GM19452 (cell line): ENCODE measurements around the gene G3BP2.
"Not testable (repeated sequence)": the region's sequence is repeated elsewhere in the genome, so short reads cannot be mapped to it uniquely, and the experiment has no call there.

Experiments used
- ATAC-seq: cut with Tn5 transposase; IDR thresholded peaks from one replicate; pipeline ENCODE4 v1.9.1; 2021; ENCODE audit not compliant: unreplicated experiment

G3BP2 gene

GRCh38 chr4:75685546-75686189, 12.5 kb upstream of the G3BP2 start:
- ATAC-seq: no peak

DNA sequence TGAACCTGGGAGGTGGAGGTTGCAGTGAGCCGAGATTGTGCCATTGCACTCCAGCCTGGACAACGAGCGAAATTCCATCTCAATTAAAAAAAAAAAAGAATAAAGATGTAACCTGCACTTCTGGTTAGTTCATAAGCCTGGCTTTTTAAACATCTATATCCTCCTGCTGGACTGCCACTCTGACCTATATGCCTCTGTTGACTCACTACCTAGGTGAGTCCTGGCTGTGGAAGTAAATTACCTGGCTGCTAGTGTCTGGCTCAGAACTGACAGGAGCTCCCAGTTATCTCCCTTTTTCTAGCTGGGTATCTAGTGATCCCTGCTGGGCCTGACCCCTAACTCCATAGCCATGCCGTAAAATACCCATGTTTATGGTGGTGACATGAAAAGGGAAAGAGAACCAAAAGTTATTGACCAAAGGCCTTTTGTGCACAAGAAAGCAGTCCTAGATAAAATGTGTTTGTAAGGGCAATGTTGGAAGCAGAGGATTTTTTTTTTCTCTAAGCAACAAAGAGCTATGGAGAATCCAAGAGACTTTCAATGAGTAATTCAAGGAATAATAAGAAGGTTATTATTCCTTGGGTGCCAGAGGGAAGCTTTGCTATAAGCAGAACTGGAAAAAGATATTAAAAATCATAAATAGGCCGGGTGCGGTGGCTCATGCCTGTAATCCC, 10.4 kb upstream of the G3BP2 start:
- no peak for ATAC-seq

DNA sequence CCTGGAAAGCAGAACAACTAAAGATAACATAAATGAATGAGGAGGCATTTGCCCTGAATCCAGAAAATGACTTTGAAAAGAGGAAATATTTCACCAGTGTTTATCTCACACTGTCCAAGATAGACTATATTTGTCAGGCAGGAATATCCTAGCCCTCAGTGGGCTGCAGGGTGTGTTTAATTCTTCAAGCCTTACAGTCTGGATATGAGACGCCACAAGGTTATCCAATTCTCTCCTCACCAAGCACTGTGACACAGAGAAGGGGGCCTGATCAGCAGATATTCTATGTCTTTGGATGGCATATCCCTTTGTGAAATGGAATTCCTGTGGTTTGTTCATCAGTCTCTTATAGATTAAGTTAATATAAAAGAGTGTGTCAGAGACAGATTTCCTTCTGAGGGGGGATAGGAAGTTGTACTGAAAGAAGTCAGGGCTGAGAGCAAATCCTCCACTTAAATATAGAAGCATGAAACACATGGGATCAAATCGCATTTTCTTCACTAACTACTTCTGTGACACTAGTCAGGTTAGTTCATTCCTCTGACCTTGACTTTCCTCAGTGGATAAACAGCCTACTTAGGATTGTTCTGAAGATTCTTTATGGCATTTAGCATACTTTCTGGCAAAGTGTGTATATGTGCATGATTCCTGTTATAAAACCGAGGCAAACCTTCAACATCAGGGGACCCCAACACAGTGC, 6.8 kb upstream of the G3BP2 start:
- no peak for ATAC-seq

DNA sequence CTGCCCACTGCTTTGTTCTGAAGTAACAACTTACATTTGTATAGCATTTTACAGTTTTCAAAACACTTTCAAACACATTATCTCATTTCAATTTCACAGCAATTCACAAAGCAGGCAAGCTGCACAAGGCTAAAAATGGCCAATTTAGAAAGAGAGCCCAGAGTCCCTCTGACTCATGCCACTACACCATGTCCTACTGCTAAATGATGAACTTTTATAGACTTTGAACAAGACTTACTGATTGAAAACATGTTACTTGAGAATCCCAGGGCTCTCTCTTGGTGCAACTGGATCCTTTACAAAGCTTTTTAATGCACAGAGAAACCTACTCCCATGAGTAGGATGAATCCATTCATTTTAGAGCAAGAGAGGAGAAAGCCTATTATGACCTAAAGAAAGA, 5.8 kb upstream of the G3BP2 start:
- ATAC-seq: no peak

DNA sequence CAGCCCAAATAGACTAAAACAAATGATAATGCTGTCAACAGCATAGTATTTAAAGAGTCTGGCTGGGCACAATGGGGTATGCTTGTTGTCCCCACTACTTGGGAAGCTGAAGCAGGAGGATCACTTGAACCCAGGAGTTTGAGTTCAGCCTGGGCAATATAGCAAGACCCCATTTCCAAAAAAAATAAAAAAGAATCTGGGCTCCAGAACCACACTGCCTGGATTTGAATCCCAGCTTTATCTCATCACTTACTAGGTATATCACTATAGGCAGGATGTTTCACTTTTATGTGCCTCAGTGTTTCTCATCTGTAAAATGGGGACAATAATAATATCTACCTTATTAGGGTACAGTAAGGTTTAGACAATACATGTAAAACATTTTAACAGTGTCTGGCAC, 5.3 kb upstream of the G3BP2 start:
- no peak for ATAC-seq

DNA sequence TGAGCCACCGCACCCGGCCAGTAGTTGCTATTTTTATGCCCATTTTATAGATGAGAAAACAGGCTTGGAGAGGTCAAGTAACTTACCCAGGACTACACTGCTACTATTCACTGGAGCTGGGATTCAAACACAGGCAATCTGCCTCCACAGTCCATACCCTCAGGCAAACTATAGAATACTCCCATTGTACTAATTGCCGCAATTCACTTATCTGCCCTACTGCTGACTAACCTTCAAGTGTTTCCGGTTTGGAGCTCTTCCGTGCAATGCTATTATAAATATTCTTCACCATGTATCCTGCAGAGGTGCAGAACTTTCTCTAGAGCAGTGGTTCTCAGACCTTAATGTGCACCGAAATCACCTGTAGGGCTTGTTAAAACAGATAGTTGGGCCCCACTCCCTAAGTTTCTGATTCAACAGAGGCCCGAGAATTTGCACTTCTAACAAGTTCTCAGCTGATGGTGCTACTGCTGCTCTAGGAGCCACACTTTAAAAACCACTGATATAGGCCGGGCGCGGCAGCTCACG, 1.9 kb upstream of the G3BP2 start:
- no peak for ATAC-seq

- no peak for ATAC-seq
Measured at GRCh38 chr4:75673959-75674328, 733 bp upstream of the G3BP2 start.

GRCh38 chr4:75672461-75673026, 667 bp downstream of the G3BP2 start:
- peak; percentile 26 for ATAC-seq

DNA sequence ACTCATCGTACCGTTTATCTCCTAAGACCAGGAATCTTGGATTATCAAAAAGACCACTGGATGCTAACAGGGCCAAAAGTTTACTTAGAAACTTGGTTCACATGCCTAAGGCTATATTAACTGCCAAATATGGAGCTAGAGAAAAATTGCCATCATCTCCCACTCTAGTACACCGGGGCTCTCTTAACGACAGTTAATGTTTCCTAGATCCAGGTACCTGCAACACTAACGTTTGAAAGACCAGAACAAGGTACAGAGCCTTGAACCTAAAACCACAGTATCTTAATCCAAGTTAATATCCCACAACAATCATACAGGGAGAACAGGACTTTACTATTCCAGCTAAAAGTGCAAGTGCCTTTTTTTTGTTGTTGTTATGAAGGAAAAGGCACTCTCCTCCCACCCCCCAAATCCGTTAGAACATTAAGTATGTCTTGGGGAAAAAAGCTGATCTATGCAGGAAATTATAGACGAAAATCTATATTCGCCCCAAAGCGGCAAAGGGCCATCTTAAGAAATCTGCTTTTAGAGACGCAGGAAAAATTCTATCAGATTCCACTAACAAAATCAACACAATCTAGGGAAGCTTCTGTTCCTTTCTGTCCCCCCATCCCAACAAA, 1.3 kb downstream of the G3BP2 start:
- ATAC-seq: no peak

DNA sequence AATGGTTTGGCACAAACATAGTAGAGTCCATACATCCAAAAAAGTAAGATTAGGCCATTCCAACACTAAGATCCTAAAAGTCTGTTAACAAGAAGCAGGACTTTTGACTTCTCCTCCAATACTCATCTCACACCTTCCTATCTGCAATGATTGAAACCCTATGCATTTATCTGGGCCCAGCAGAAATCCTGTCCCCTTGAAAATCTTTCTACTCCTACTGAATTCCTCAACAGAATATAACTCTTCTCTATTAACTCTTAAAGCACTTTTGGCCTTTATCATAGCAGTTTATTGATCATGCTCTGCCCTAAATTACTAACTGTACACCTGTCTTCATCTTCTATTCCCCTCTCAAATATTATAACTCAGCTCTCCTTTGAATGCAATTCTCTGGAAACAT, 4.6 kb downstream of the G3BP2 start:
- no peak for ATAC-seq

- not testable (repeated sequence) for ATAC-seq
Measured at GRCh38 chr4:75667636-75668035, 5.6 kb downstream of the G3BP2 start.

GRCh38 chr4:75666299-75666698, 6.9 kb downstream of the G3BP2 start:
- ATAC-seq: no peak

DNA sequence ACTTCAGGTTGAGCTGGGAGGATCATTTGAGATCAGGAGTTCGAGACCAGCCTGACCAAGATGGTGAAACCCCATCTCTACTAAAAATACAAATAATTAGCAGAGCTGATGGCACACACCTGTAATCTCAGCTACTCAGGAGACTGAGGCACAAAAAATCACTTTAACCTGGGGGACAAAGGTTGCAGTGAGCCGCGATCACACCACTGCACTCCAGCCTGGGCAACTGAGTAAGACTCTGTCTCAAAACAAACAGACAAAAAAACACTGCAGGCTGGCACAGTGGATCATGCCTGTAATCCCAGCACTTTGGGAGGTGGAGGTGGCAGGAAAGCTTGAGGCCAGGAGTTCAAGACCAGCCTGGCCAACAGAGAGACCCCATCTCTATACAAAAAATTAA, 8.6 kb downstream of the G3BP2 start:
- ATAC-seq: not testable (repeated sequence)

- no peak for ATAC-seq
Measured at GRCh38 chr4:75662626-75663025, 10.6 kb downstream of the G3BP2 start.

DNA sequence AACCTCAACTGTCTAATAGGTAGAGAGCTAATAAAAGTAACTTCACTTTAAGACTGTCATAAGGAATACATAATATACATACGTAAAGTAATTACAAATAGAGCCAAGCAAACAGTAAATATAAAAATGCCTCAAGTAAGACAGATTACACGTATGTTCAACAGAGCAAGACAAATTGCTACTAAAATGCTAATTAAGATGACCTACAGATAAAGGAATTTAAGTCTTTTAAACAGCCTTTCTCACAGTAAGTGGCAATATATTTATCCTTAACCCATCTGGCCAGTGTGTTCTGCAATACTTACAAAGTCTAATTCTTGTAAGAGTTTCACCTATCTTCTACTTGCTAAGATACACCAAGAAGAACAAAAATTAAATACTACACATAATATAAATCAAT, 12.7 kb downstream of the G3BP2 start:
- ATAC-seq: no peak

DNA sequence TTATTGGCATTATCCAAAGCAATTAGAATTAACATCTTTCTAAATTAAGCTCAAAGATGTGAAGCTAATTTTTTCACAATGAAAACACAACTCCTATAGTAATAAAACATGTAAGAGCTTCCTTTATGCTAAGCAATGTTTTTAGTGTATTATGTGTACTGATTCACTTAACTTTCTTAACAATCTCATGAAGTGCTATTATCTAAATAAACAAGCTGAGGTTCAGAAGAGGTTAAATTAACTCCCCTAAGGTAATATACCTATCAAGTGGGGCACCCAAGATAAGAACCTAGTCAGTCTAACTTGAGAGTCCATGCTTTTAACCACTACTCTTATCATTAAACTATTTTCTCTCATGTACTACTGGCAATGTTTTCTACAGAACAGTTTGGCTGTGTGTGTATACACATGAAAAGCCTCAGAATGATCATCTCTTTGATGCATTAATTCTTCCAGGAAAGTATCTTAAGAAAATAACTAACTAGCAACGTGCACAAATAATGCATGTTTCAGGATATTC, 13.6 kb downstream of the G3BP2 start:
- no peak for ATAC-seq

- no peak for ATAC-seq
Measured at GRCh38 chr4:75658876-75659275, 14.3 kb downstream of the G3BP2 start.

DNA sequence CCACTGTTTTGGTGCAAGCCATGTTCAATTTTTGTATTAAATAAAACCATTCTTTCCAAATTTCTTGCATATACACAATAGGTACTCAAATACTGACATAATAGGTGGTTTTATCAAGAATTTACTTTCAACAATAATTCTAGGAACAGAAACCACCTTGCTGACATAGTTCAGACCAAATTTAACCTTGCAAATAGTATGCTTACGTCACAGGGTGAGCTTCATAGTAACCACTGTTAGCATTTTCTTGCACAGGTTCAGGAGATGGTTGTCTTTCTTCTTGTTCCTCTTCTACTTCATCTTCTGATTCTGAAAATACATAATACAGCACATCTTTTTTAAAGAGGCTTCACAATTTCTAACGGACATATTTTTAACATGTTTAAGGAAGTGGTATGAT, 17.6 kb downstream of the G3BP2 start:
- no peak for ATAC-seq

DNA sequence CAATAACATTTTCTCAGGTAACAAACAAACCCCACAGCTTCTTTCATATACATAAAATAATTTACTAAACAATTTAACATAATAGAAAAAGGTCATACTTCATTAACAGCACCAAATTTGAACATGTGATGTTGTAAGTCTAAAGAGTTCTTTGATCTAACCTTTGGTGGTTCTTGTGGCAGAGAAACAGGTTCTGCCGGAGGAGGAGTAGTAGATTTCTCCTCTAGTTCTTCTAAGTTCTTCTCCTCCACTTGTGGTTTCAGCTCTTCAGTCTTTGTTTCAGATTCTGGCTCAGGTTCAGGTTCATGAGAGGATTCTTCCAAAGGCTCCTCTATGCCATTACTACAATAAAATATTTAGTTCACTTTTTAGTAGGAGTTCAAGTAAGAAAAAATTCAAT, 18.3 kb downstream of the G3BP2 start:
- no peak for ATAC-seq

- ATAC-seq: no peak
Measured at GRCh38 chr4:75653845-75654503, 19.2 kb downstream of the G3BP2 start.

- no peak for ATAC-seq
Measured at GRCh38 chr4:75644095-75644494, 29.1 kb downstream of the G3BP2 start.
